Stomach smooth muscle (tissue), 2 donors: ENCODE measurements around the gene MCC.

Experiments
- H3K27ac ChIP-seq: one replicate; pipeline ENCODE4 v1.7.0; 2013; ENCODE audit warnings: mild to moderate bottlenecking, low read length, inconsistent platforms
- H3K27me3 ChIP-seq, 2 donors: one replicate each; pipeline ENCODE4 v1.7.0; 2013; ENCODE audit warnings: low read length in 2 of 2; ENCODE audit not compliant: insufficient read depth in 2 of 2, control insufficient read depth in 1 of 2
- H3K36me3 ChIP-seq, 2 donors: one replicate each; pipeline ENCODE4 v1.7.0; 2013; ENCODE audit warnings: low read length in 2 of 2; ENCODE audit not compliant: control insufficient read depth in 2 of 2, insufficient read depth in 2 of 2
- H3K4me1 ChIP-seq: one replicate; pipeline ENCODE4 v1.7.0; 2013; ENCODE audit warnings: low read length; ENCODE audit not compliant: control insufficient read depth, insufficient read depth
- H3K4me3 ChIP-seq, 2 donors: one replicate each; pipeline ENCODE4 v1.7.0; 2013; ENCODE audit warnings: low read length in 2 of 2
- H3K9ac ChIP-seq, 2 donors: one replicate each; pipeline ENCODE4 v1.7.0; 2013; ENCODE audit warnings: low read length in 2 of 2, mild to moderate bottlenecking in 1 of 2
- H3K9me3 ChIP-seq, 2 donors: one replicate each; pipeline ENCODE4 v1.7.0; 2013; ENCODE audit warnings: low read length in 2 of 2; ENCODE audit not compliant: control insufficient read depth in 2 of 2
- donor health status: healthy.
- donor health status: Pancreatic carcinoma.

The MCC gene

DNA sequence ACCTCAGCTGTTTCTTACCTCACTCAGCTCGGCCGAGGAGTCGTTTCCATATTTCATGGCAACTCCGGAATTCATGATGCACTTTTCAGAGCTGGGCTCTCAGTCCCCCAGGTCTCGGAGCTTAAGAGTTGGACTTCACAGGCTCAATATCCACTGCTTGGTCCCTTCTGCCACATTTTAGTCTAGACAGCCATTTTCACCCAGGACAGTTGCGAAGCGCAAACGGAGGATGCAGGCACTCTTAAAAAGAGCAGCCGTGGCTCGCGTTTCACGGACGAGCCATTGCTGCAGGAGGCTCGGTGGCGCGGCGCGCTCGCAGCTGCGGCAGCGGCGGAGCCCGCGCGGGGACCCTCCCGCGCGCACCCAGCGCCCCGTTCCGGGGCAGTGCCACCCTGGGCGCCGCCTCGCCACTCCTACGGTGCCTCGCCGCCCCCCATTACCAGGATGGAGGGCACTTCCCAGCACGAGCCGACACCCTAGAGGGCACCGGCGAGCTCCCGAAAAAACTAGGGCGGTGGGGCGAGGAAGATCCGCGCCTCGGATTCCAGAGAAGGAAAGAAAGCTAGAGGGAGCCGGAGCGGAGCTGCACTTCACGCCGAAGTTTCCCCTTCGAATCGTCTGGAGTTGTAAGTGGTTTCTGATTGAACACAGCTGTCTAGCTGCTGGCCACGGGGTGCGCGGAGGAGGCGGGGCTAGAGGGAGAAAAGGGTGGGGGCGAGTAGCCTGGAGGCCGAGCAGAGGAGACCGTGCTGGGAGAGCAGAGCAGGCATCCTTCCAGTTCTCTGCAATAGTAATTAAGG, 193.7 kb downstream of the MCC start:
- Histone ChIP-seq H3K4me3 (peak overlapping the region; percentile 92 to 93), H3K27ac (peak overlapping the region; percentile 81), H3K36me3 (no peaks in the 10 kb centered on the region), H3K4me1 (peaks cover 15% of the 10 kb centered on the region), H3K9ac (peak overlapping the region; percentile 73 to 84), H3K27me3 (no peaks in the 10 kb centered on the region), H3K9me3 (no peaks in the 10 kb centered on the region)

DNA sequence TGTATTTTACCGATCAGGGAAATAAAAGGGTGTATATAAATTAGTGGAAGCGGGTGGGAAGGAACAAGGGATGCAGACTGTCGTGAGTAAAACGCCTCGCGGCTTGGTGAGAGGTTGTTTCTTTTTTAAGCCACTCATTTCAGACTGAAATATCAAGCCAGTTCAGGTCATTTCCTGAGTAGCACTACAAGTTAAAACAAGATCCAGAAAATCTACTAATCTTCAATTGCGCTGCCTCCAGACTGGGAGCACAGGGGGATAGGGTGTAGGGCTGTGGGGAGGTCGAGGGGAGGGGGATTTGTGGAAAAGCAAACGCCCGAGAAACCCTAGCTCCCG, 194.3 kb downstream of the MCC start:
- no peaks in the 10 kb centered on the region for H3K9me3 ChIP-seq
- no peaks in the 10 kb centered on the region for H3K36me3 ChIP-seq
- peak overlapping the region; percentile 73 to 84 for H3K9ac ChIP-seq
- H3K27ac ChIP-seq, result peak overlapping the region; percentile 81
- H3K4me1 ChIP-seq, result peaks cover 15% of the 10 kb centered on the region
- H3K4me3 ChIP-seq, result peak overlapping the region; percentile 92 to 93
- H3K27me3 ChIP-seq, result no peaks in the 10 kb centered on the region

DNA sequence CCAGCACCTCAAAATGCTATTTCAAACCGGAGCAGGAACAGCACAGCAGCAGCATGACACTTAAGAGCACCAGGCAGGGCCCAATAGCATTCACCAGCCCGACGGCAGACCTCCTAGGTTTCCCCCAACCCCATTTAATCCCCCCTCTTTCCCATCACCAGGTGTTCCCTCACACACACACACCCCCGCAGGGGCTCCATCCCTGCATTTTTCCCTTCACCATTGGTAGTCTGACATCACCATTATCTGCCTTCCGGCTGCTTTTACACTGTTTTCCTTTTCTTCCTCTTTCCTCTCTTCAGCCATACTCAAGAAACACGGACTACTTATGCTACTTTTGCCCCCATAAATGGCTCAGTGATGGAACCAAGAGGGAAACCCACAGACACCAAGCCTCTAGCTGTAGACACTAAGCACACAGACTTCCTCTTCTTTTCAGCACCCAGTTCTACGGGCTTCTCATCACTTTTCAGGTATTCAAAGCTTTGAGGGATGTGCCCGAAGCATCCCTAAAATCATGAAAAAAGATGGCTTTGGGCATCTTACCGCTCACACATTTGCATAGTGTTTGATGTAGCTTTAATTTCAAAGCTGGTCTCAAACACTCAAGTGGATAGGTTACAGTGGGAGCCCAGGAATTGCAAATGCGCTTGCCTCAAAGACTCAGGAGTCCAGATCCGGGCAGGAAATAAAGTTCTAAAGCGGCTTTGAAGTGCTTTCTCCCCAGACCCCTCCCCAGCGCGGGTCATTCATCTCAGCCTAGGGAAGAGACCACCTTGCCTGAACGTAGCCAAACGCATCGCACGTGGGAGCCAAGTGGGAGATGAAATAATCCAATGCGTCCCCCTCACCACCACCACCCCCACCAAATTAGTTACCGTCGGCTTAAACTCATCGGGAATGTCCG, 194.9 kb downstream of the MCC start:
- no peaks in the 10 kb centered on the region for H3K9me3 ChIP-seq
- no peaks in the 10 kb centered on the region for H3K27me3 ChIP-seq
- H3K4me1 ChIP-seq, result peaks cover 15% of the 10 kb centered on the region
- H3K27ac ChIP-seq, result peak overlapping the region; percentile 81
- H3K4me3 ChIP-seq, result peak overlapping the region; percentile 92 to 93
- peak overlapping the region; percentile 73 to 84 for H3K9ac ChIP-seq
- no peaks in the 10 kb centered on the region for H3K36me3 ChIP-seq

DNA sequence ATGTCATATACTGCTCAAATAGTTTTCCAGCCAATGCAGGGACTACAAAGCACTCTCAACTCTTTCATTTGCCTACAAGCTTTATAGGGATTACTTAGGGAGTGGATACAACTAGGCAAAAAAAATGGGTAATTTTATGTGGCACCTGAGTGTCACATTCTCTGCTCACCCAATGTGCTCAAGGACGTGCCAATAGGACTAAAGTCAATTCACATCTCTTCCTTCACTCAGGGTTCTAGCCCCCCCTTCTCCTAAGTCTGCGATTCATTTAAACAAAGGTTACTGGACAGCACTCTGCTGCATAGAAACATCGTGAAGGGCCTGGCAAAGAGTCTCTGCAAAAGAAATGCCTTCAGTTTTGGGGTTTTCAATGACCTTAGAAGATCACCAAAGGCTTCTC, 195.8 kb downstream of the MCC start:
- Histone ChIP-seq H3K27ac (no peak overlapping the region), H3K9ac (no peak overlapping the region), H3K4me3 (peak overlapping the region; percentile 92 to 93), H3K9me3 (no peaks in the 10 kb centered on the region), H3K36me3 (no peaks in the 10 kb centered on the region), H3K27me3 (no peaks in the 10 kb centered on the region), H3K4me1 (peaks cover 15% of the 10 kb centered on the region)

DNA sequence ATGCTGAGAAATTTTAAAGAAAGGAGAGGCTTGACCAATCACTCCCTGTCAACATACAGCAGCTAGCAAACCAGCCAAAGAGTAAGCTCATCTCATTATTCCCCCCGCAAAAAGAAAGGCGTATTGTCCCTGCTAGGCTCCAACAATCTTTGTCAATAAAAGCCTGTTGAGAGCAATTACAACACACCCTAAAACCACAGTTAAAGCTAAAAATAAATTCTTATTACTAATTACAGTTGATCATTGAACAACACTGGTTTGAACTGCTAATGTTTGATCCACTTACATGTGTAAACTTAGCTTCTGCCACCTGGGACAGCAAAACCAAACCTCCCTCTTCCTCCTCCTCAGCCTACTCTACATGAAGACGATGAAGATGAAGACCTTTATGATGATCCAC, 204.7 kb downstream of the MCC start:
- no peaks in the 10 kb centered on the region for H3K9me3 ChIP-seq
- no peaks in the 10 kb centered on the region for H3K27me3 ChIP-seq
- H3K36me3 ChIP-seq, result no peaks in the 10 kb centered on the region
- no peak overlapping the region for H3K27ac ChIP-seq
- H3K4me1 ChIP-seq, result peaks cover 13% of the 10 kb centered on the region
- no peak overlapping the region for H3K4me3 ChIP-seq
- H3K9ac ChIP-seq, result no peak overlapping the region

DNA sequence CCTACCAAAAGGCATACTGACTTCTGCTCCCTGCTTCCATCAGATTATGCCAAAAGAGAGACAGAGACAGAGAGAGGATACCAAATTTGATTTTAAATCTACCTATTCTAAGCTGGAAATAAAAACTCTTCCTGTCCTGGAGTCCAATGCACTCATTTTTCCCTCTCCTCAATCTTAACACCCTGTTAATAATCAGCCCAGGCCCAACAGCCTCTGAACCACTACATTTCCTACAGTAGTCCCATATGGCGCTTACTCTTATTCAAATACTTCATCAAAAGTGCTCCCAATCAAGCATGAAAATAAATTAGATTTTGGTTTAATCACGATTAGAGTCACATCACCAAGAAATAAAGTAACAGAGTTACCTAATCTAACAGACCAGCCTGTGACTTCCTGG, 205.8 kb downstream of the MCC start:
- H3K4me1 ChIP-seq, result peaks cover 13% of the 10 kb centered on the region
- H3K4me3 ChIP-seq, result no peak overlapping the region
- no peaks in the 10 kb centered on the region for H3K27me3 ChIP-seq
- no peak overlapping the region for H3K27ac ChIP-seq
- H3K9me3 ChIP-seq, result no peaks in the 10 kb centered on the region
- no peak overlapping the region for H3K9ac ChIP-seq
- peaks cover 0 to 2% of the 10 kb centered on the region in 2 donors for H3K36me3 ChIP-seq

DNA sequence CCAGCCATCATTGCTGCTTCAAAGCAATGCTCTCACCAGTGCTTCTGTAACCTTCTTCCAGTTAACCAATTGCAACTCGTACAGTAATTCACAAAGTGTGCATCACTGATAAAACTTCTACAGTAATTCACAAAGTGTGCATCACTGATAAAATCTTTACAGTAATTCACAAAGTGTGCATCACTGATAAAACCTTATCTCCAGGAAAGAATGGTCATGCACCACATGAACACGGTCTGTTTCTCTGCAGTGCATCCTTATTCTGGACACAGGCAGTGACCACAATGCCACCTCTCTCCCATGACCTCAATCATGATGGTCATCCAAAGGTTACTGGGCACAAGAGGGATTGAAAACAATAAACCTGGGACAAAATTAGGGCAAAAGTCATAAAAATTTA, 207.1 kb downstream of the MCC start:
- H3K4me1 ChIP-seq, result peaks cover 15% of the 10 kb centered on the region
- H3K4me3 ChIP-seq, result no peak overlapping the region
- H3K27me3 ChIP-seq, result no peaks in the 10 kb centered on the region
- no peak overlapping the region for H3K27ac ChIP-seq
- H3K9ac ChIP-seq, result no peak overlapping the region
- peaks cover 0 to 2% of the 10 kb centered on the region in 2 donors for H3K36me3 ChIP-seq
- no peaks in the 10 kb centered on the region for H3K9me3 ChIP-seq

DNA sequence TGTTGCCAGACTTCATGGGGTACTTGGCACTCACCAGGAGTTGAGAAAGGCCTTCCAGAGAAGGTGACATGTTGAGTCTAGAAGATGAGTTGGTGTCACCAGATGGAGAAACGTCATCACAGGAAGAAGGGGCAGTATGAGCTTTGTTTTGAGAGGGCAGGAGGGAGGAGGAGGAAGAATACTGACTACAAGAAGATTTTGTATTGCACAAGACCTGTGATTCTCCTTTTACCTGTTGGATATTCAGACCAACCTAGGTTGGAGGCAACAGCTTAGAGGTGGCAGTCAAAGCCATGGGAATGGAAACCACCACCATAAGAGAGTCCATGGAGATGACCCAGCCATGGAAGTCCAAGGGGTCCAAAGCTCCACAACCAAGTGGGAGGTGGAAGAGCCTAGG, 207.7 kb downstream of the MCC start:
- Histone ChIP-seq H3K4me1 (peaks cover 21% of the 10 kb centered on the region), H3K27ac (no peak overlapping the region)

DNA sequence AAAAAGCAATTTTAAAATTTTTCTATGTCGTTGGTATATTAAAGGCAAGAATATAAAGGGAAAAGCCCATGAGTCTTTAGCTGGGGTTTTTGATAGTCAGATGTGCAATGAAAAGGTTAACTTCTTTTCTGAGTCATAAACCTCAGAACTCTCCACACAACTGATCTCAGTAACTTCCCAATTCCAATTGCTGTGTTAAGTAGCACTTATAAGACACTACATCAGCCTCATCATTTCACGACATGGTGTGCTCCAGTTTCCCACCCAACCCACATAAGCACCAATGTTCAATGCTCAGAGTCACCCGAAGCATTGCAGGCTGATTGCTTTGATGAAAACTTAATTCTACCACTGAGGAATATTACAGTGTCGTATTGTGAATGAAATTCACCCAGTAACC, 209.3 kb downstream of the MCC start:
- H3K36me3 ChIP-seq, result peaks cover 0 to 2% of the 10 kb centered on the region in 2 donors
- H3K4me1 ChIP-seq, result peaks cover 24% of the 10 kb centered on the region
- no peak overlapping the region for H3K9ac ChIP-seq
- H3K9me3 ChIP-seq, result no peaks in the 10 kb centered on the region
- no peaks in the 10 kb centered on the region for H3K27me3 ChIP-seq
- no peak overlapping the region for H3K4me3 ChIP-seq
- no peak overlapping the region for H3K27ac ChIP-seq

More for the DNA sequence above, 207.7 kb downstream of the MCC start:
- Histone ChIP-seq H3K9me3 (no peaks in the 10 kb centered on the region), H3K27me3 (no peaks in the 10 kb centered on the region), H3K9ac (no peak overlapping the region), H3K36me3 (peaks cover 0 to 2% of the 10 kb centered on the region in 2 donors), H3K4me3 (no peak overlapping the region)

DNA sequence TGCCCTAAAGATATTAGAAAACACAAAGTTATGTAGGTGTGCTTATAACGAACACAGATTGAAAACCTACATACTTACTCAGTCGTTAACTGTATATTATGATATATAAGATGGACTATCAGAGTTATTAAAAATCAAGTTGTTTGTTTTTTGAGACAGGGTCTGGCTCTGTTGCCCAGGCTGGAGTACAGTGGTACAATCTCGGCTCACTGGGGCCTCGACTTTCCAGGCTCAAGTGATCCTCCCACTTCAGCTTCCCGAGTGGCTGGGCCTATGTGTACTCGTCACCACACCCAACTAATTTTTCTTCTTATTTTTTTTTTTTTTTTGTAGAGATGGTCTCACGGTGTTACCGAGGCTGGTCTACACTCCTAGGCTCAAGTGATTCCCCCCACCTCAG, 211.8 kb downstream of the MCC start:
- Histone ChIP-seq H3K9me3 (no peaks in the 10 kb centered on the region), H3K27me3 (no peaks in the 10 kb centered on the region), H3K36me3 (peaks cover 0 to 2% of the 10 kb centered on the region in 2 donors), H3K4me3 (no peak overlapping the region), H3K4me1 (peaks cover 18% of the 10 kb centered on the region), H3K27ac (no peak overlapping the region), H3K9ac (no peak overlapping the region)
